HepG2 (cell line): ENCODE measurements around the gene MIEF2. TPM values are rescaled to one million over a fixed set of nuclear protein-coding genes. Genes with fewer than 3 reads are reported as not detected.

Experiments
- ETV5 ChIP-seq: IDR thresholded peaks from 2 replicates; pipeline ENCODE4 v1.6.1; 2018; ENCODE audit warnings: missing biosample characterization, missing genetic modification reagents, inconsistent platforms, borderline replicate concordance
- GABPB1 ChIP-seq: IDR thresholded peaks from 2 replicates; pipeline ENCODE4 v1.6.1; 2016; ENCODE audit warnings: mild to moderate bottlenecking, missing genetic modification reagents, moderate library complexity, missing compliant biosample characterization
- HNF4G ChIP-seq, 2 experiments: sonication (generic) in 1 of 2; formaldehyde crosslinking in 1 of 2; IDR thresholded peaks; 2 replicates each; pipeline versions ENCODE4 v1.4.0 to v1.6.1; 2011 to 2020; ENCODE audit warnings: borderline replicate concordance in 2 of 2, low read depth in 2 of 2, mild to moderate bottlenecking in 2 of 2, low read length in 1 of 2, missing genetic modification reagents in 1 of 2, moderate library complexity in 1 of 2
- NFATC3 ChIP-seq: sonication (generic); formaldehyde crosslinking; IDR thresholded peaks from 2 replicates; pipeline ENCODE4 v1.5.1; 2020; ENCODE audit warnings: mild to moderate bottlenecking, missing genetic modification reagents
- NFYC ChIP-seq: IDR thresholded peaks from 2 replicates; pipeline ENCODE4 v1.6.1; 2016; ENCODE audit warnings: missing genetic modification reagents, missing compliant biosample characterization
- PHF8 ChIP-seq: sonication (generic); formaldehyde crosslinking; IDR thresholded peaks from 2 replicates; pipeline ENCODE4 v1.5.0; 2020; ENCODE audit warnings: missing genetic modification reagents
- RBM22 ChIP-seq: fragments of 200-400 bp; formaldehyde crosslinking; optimal IDR thresholded peaks from 2 replicates; pipeline ENCODE3; 2017; ENCODE audit warnings: mild to moderate bottlenecking, low read length, moderate library complexity
- RORA ChIP-seq: sonication (generic); formaldehyde crosslinking; IDR thresholded peaks from 2 replicates; pipeline ENCODE4 v1.5.0; 2020; ENCODE audit warnings: mild to moderate bottlenecking, missing genetic modification reagents, moderate library complexity
- TOE1 ChIP-seq: sonication (generic); formaldehyde crosslinking; IDR thresholded peaks from 2 replicates; pipeline ENCODE4 v1.4.0; 2020; ENCODE audit warnings: mild to moderate bottlenecking, missing genetic modification reagents
- ZBTB10 ChIP-seq: sonication (generic); formaldehyde crosslinking; IDR thresholded peaks from 2 replicates; pipeline ENCODE4 v1.4.0; 2020; ENCODE audit warnings: missing genetic modification reagents, borderline replicate concordance
- ZNF30 ChIP-seq: sonication (generic); formaldehyde crosslinking; IDR thresholded peaks from 2 replicates; pipeline ENCODE4 v1.5.0; 2020; ENCODE audit warnings: mild to moderate bottlenecking, missing genetic modification reagents
- ZNF335 ChIP-seq: sonication (generic); formaldehyde crosslinking; IDR thresholded peaks from 2 replicates; pipeline ENCODE4 v1.4.0; 2020; ENCODE audit warnings: missing genetic modification reagents
- ZNF598 ChIP-seq: sonication (generic); formaldehyde crosslinking; IDR thresholded peaks from 2 replicates; pipeline ENCODE4 v1.5.1; 2020; ENCODE audit warnings: mild to moderate bottlenecking, missing genetic modification reagents, borderline replicate concordance
- ZNF709 ChIP-seq: sonication (generic); formaldehyde crosslinking; IDR thresholded peaks from 2 replicates; pipeline ENCODE4 v1.5.0; 2020; ENCODE audit warnings: mild to moderate bottlenecking, missing genetic modification reagents
- ZNF746 ChIP-seq: sonication (generic); formaldehyde crosslinking; IDR thresholded peaks from 2 replicates; pipeline ENCODE4 v1.8.0; 2022; ENCODE audit warnings: mild to moderate bottlenecking, missing genetic modification reagents
- ZNF790 ChIP-seq: sonication (generic); formaldehyde crosslinking; IDR thresholded peaks from 2 replicates; pipeline ENCODE4 v1.8.0; 2022; ENCODE audit warnings: missing genetic modification reagents, mild to moderate bottlenecking, borderline replicate concordance
- polyA plus RNA-seq, 8 experiments: library from polyadenylated mRNA; depleted of rRNA in 3 of 8; stranded (reverse) in 7 of 8; unstranded in 1 of 8; fragments of >200 nt; fragmentation: Illumina TruSeq in 4 of 8; extraction: Trizol in 4 of 8; gene quantifications; 2 replicates each; pipeline versions ENCODE4 v1.2.1 to v1.2.3, GENCODE V29; 2011 to 2016; ENCODE audit warnings: low read depth in 4 of 8, missing spikeins in 1 of 8, mixed read lengths in 1 of 8; ENCODE audit not compliant: insufficient read depth in 1 of 8
- total RNA-seq, 5 experiments: library from RNA; depleted of rRNA; stranded (reverse); fragments of >200 nt; fragmentation: Illumina TruSeq; extraction: Trizol; gene quantifications; 2 replicates each; pipeline ENCODE4 v1.2.3, GENCODE V29; 2016; ENCODE audit warnings: low read depth in 1 of 5
- TF ChIP-seq, protein P1 (sequence below): sonication (generic); formaldehyde crosslinking; IDR thresholded peaks from 2 replicates; pipeline ENCODE4 v1.4.0; 2020; ENCODE audit warnings: missing genetic modification reagents, mild to moderate bottlenecking, borderline replicate concordance
- TF ChIP-seq, protein P2 (sequence below): IDR thresholded peaks from 2 replicates; pipeline ENCODE4 v1.4.0; 2020; ENCODE audit warnings: mild to moderate bottlenecking, missing genetic modification reagents
- TF ChIP-seq, protein P3 (sequence below): IDR thresholded peaks from 2 replicates; pipeline ENCODE4 v1.6.1; 2016; ENCODE audit warnings: low read depth, borderline replicate concordance

The MIEF2 gene
- total and polyA plus RNA-seq, 2 of the 13 experiments (the other 11 are each of a cell fraction or from before 2014, with no cell fraction given): 6.0 to 8.0 TPM

DNA sequence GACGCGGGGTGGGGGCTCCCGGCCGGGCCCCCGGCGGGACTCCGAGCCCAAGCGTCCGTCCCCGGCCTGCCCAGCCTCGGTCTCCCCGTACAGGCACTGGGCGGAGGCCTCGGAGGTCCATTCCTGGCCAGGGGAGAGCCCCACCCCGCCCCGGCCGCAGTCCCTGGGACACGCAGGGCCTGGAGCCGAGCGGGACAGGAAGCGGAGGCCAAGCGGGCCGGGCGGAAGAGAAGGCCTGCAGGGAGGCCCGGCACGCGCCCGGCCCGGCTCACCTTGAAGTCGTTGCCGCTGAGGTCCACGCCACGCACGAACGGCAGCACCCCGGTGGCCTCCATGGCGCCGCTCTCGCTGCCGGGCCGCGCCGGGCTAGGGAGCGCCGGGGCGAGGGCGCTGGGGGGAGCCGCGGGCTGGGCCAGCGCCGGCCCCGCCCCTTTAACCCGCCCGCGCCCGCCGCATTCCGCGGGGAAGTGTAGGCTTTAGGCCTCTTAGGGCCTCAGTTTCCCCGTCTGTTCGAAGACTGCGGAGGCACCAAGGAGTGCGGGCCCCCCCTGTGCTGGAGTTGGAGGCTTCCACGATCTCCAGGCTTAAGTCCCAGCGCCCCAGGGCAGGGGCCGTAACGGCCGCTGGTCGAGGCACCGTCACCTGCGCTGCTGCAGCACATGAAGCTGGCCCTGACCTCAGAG lies 2.0 kb upstream of the MIEF2 start, which contains the start of gene FLII (continued):
- TF ChIP-seq ZNF335: no peak
- TF ChIP-seq ETV5 (CRISPR knock-in tag): no peak
- peak; percentile 86 for TF ChIP-seq PHF8 (CRISPR knock-in tag)
- no peak for TF ChIP-seq RORA (CRISPR knock-in tag)
- TF ChIP-seq ZNF30 (CRISPR knock-in tag): no peak
- TF ChIP-seq ZNF790 (CRISPR knock-in tag): no peak; the same call in 1 of the 2 replicates
- TF ChIP-seq, protein P1, sequence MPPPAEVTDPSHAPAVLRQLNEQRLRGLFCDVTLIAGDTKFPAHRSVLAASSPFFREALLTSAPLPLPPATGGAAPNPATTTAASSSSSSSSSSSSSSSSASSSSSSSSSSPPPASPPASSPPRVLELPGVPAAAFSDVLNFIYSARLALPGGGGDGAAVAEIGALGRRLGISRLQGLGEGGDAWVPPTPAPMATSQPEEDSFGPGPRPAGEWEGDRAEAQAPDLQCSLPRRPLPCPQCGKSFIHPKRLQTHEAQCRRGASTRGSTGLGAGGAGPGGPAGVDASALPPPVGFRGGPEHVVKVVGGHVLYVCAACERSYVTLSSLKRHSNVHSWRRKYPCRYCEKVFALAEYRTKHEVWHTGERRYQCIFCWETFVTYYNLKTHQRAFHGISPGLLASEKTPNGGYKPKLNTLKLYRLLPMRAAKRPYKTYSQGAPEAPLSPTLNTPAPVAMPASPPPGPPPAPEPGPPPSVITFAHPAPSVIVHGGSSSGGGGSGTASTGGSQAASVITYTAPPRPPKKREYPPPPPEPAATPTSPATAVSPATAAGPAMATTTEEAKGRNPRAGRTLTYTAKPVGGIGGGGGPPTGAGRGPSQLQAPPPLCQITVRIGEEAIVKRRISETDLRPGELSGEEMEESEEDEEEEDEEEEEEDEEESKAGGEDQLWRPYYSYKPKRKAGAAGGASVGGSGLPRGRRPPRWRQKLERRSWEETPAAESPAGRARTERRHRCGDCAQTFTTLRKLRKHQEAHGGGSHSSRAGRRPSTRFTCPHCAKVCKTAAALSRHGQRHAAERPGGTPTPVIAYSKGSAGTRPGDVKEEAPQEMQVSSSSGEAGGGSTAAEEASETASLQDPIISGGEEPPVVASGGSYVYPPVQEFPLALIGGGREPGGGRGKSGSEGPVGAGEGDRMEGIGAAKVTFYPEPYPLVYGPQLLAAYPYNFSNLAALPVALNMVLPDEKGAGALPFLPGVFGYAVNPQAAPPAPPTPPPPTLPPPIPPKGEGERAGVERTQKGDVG (CRISPR knock-in tag): no peak
- TF ChIP-seq ZNF598 (CRISPR knock-in tag): 0 out of 2 replicates have a peak, but pooled peaks have one; percentile 15
- TF ChIP-seq, protein P2, sequence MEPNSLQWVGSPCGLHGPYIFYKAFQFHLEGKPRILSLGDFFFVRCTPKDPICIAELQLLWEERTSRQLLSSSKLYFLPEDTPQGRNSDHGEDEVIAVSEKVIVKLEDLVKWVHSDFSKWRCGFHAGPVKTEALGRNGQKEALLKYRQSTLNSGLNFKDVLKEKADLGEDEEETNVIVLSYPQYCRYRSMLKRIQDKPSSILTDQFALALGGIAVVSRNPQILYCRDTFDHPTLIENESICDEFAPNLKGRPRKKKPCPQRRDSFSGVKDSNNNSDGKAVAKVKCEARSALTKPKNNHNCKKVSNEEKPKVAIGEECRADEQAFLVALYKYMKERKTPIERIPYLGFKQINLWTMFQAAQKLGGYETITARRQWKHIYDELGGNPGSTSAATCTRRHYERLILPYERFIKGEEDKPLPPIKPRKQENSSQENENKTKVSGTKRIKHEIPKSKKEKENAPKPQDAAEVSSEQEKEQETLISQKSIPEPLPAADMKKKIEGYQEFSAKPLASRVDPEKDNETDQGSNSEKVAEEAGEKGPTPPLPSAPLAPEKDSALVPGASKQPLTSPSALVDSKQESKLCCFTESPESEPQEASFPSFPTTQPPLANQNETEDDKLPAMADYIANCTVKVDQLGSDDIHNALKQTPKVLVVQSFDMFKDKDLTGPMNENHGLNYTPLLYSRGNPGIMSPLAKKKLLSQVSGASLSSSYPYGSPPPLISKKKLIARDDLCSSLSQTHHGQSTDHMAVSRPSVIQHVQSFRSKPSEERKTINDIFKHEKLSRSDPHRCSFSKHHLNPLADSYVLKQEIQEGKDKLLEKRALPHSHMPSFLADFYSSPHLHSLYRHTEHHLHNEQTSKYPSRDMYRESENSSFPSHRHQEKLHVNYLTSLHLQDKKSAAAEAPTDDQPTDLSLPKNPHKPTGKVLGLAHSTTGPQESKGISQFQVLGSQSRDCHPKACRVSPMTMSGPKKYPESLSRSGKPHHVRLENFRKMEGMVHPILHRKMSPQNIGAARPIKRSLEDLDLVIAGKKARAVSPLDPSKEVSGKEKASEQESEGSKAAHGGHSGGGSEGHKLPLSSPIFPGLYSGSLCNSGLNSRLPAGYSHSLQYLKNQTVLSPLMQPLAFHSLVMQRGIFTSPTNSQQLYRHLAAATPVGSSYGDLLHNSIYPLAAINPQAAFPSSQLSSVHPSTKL (CRISPR knock-in tag): peak; percentile 26; the same call in 1 of the 2 replicates
- no peak for TF ChIP-seq ZNF746 (CRISPR knock-in tag)
- TF ChIP-seq GABPB1 (CRISPR knock-in tag): peak; percentile 78
- TF ChIP-seq, protein P3, sequence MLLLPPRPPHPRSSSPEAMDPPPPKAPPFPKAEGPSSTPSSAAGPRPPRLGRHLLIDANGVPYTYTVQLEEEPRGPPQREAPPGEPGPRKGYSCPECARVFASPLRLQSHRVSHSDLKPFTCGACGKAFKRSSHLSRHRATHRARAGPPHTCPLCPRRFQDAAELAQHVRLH: 0 out of 2 replicates have a peak, but pooled peaks have one; percentile 31
- no peak for TF ChIP-seq HNF4G (IDR thresholded peaks at IDR 0.05; ENCODE audit: borderline replicate concordance, low read depth, low read length)
- TF ChIP-seq HNF4G (CRISPR knock-in tag; IDR thresholded peaks at IDR 0.05; ENCODE audit: borderline replicate concordance, low read depth): no peak
- TF ChIP-seq RBM22: no peak
- 0 out of 2 replicates have a peak, but pooled peaks have one; percentile 44 for TF ChIP-seq ZBTB10 (CRISPR knock-in tag)
- no peak for TF ChIP-seq TOE1 (CRISPR knock-in tag)
- no peak for TF ChIP-seq NFATC3 (CRISPR knock-in tag)
- no peak for TF ChIP-seq NFYC (CRISPR knock-in tag)
- peak; percentile 48; the same call in 1 of the 2 replicates for TF ChIP-seq ZNF709 (CRISPR knock-in tag)
